ENCODE results near the gene LHPP. TPM values are rescaled to one million over a fixed set of nuclear protein-coding genes. Genes with fewer than 3 reads are reported as not detected.

Gene LHPP
- total and polyA plus RNA-seq, 10 of the 15 experiments (the other 5 are each of a cell fraction or from before 2014, with no cell fraction given) = 0.79 to 9.8 (median 6.7) TPM

- H3K9ac ChIP-seq (ENCODE audit: control insufficient read depth, insufficient read depth, low read length) = peak overlapping the region; percentile 24
- no peaks in the 10 kb centered on the region; the same call in 1 of the 2 replicates for H3K79me2 ChIP-seq (ENCODE audit: control insufficient read depth, insufficient read depth, low read length)
- peaks cover 24% of the 10 kb centered on the region for H3K4me1 ChIP-seq (ENCODE audit: control insufficient read depth, insufficient read depth, low read length)
- FAIRE-seq = no peak
- no peaks in the 10 kb centered on the region for H3K9me3 ChIP-seq (replicated peaks; ENCODE audit: control insufficient read depth, insufficient read depth, low read length)
- no peaks in the 10 kb centered on the region for H3K27me3 ChIP-seq (replicated peaks in 1 of 2; ENCODE audit: control insufficient read depth in 2 of 2, insufficient read depth in 2 of 2, low read length in 1 of 2)
- peak; percentile 78 for ATAC-seq
- H2AFZ ChIP-seq (ENCODE audit: control insufficient read depth, low read depth, low read length) = peak overlapping the region; percentile 7; the same call in 1 of the 2 replicates
- WGBS (ENCODE audit: insufficient coverage, insufficient replicate concordance, low lambda C conversion rate, missing lambda C conversion rate) = 32% methylated on average over 20 of the region's 20 CpGs
- CTCF ChIA-PET = interaction anchor here (1.0 to 1.5 kb wide), 4 partner anchors 20 to 101 kb away, joined by 3 to 4 read pairs (median 4); no protein-coding TSS in a partner anchor
- no TSS peak for BruUV-seq (replicated peaks)
- H3K4me2 ChIP-seq (ENCODE audit: control insufficient read depth, insufficient read depth) = peak overlapping the region; percentile 61
- RAD21 ChIA-PET (ENCODE audit: unreplicated experiment) = interaction anchor here (0.9 to 2.1 kb wide), 4 partner anchors 21 to 100 kb away, joined by 3 to 7 read pairs (median 3); no protein-coding TSS in a partner anchor
- peaks cover 0 to 6% of the 10 kb centered on the region in 2 experiments; a peak in 2 of 4 replicates for H3K36me3 ChIP-seq (ENCODE audit: control insufficient read depth in 2 of 2, insufficient read depth in 2 of 2, low read length in 1 of 2)
- peak overlapping the region; percentile 75 for H3K27ac ChIP-seq (ENCODE audit: control insufficient read depth, insufficient read depth)
- H3K4me3 ChIP-seq = peak overlapping the region; percentile 1; the same call in 1 of the 2 replicates
- DNase-seq (ENCODE audit: low read depth, low spot score) = peak; percentile 24
- H4K20me1 ChIP-seq (ENCODE audit: control insufficient read depth, insufficient read depth) = no peaks in the 10 kb centered on the region
- in situ Hi-C loops (cut with MboI) = no loop called here
- intact Hi-C loops (cut with micrococcal nuclease; ENCODE audit: unreplicated experiment) = loop anchor here (5.0 kb wide), 1 partner anchor 102 kb away; the partner anchor contains the start of gene FAM53B
- POLR2A ChIA-PET = interaction anchor here (1.0 kb wide), 1 partner anchor 48 kb away, joined by 3 read pairs; no protein-coding TSS in a partner anchor
- SMC1A ChIA-PET (ENCODE audit: uncharacterized antibody, unreplicated experiment) = interaction anchor here (1.0 to 2.5 kb wide), 5 partner anchors 22 to 101 kb away, joined by 3 to 16 read pairs (median 4); no protein-coding TSS in a partner anchor
- TF ChIP-seq TCF12 (IDR thresholded peaks at IDR 0.05; ENCODE audit: low read depth, low read length) (no peak), CTCF (IDR thresholded peaks at IDR 0.05 in 2 of 3, conservative IDR thresholded peaks at IDR 0.05 in 1 of 3; ENCODE audit: control insufficient read depth in 2 of 3, extremely low read depth in 1 of 3, insufficient read depth in 1 of 3, low read depth in 3 of 3, low read length in 3 of 3) (no peak), SMAD1 (IDR thresholded peaks at IDR 0.05; ENCODE audit: low read depth, partially characterized antibody) (no peak), BHLHE40 (IDR thresholded peaks at IDR 0.05; ENCODE audit: borderline replicate concordance in 1 of 2, low read depth in 2 of 2, low read length in 1 of 2) (peak in 1 of 2 experiments; percentile 14; a peak in 1 of 4 replicates), ZSCAN29 (IDR thresholded peaks at IDR 0.05) (no peak), RCOR1 (conservative IDR thresholded peaks at IDR 0.05; ENCODE audit: low read depth, low read length) (no peak), PAX5 (IDR thresholded peaks at IDR 0.05; ENCODE audit: borderline replicate concordance, low read depth, low read length) (peak; percentile 63; the same call in 1 of the 2 replicates), ZNF622 (IDR thresholded peaks at IDR 0.05) (no peak), EGR1 (IDR thresholded peaks at IDR 0.05; ENCODE audit: borderline replicate concordance in 1 of 2, low read depth in 2 of 2, low read length in 2 of 2) (no peak), ZBTB40 (IDR thresholded peaks at IDR 0.05; ENCODE audit: borderline replicate concordance) (no peak), ATF3 (IDR thresholded peaks at IDR 0.05; ENCODE audit: borderline replicate concordance, extremely low read depth, low read depth, low read length) (no peak), NR2F1 (conservative IDR thresholded peaks at IDR 0.05) (peak; percentile 55)
These were observed 179.1 kb downstream of the LHPP start for GRCh38 chr10:124640538-124641231.
